K562 (cell line): Measurements from ENCODE around the gene DYNC2H1. TPM values are rescaled to one million over a fixed set of nuclear protein-coding genes. Genes with fewer than 3 reads are reported as not detected.

Experiments used
- BCOR ChIP-seq: fragments of 450-650 bp; IDR thresholded peaks from 2 replicates; pipeline ENCODE4 v1.6.1; 2016
- CBFB ChIP-seq: sonication (generic); formaldehyde crosslinking; IDR thresholded peaks from 2 replicates; pipeline ENCODE4 v1.4.0; 2020; ENCODE audit warnings: mild to moderate bottlenecking, missing genetic modification reagents
- FIP1L1 ChIP-seq: fragments of 200-400 bp; formaldehyde crosslinking; IDR thresholded peaks from 2 replicates; pipeline ENCODE4 v1.6.1; 2018; ENCODE audit warnings: mild to moderate bottlenecking, low read depth, low read length; ENCODE audit not compliant: poor library complexity, severe bottlenecking
- HNRNPK ChIP-seq: fragments of 200-400 bp; formaldehyde crosslinking; IDR thresholded peaks from one replicate; pipeline ENCODE4 v1.6.1; 2018; ENCODE audit warnings: mild to moderate bottlenecking, low read depth, low read length; ENCODE audit not compliant: poor library complexity, severe bottlenecking
- KHSRP ChIP-seq: fragments of 450-650 bp; IDR thresholded peaks from 2 replicates; pipeline ENCODE4 v1.6.1; 2017
- MCM3 ChIP-seq: fragments of 450-650 bp; IDR thresholded peaks from 2 replicates; pipeline ENCODE4 v1.6.1; 2016
- MCM7 ChIP-seq, 2 experiments: fragments of 450-650 bp; IDR thresholded peaks; 2 replicates each; pipeline ENCODE4 v1.6.1; 2016 to 2018
- OTX1 ChIP-seq: fragments of 450-650 bp; formaldehyde crosslinking; IDR thresholded peaks from 2 replicates; pipeline ENCODE4 v1.4.0; 2022; ENCODE audit warnings: mild to moderate bottlenecking
- PHB2 ChIP-seq: fragments of 450-650 bp; IDR thresholded peaks from 2 replicates; pipeline ENCODE4 v1.6.1; 2017; ENCODE audit warnings: low read depth
- POLR3G ChIP-seq: IDR thresholded peaks from 2 replicates; pipeline ENCODE4 v1.6.1; 2011; ENCODE audit not compliant: insufficient read length, insufficient replicate concordance; ENCODE audit errors: extremely low read depth
- RBM25 ChIP-seq: fragments of 200-400 bp; formaldehyde crosslinking; IDR thresholded peaks from 2 replicates; pipeline ENCODE4 v1.6.1; 2018; ENCODE audit warnings: low read length, low read depth, moderate library complexity; ENCODE audit not compliant: severe bottlenecking
- SETDB1 ChIP-seq: IDR thresholded peaks from one replicate; pipeline ENCODE4 v1.6.1; 2012; ENCODE audit warnings: low read length, control low read depth, inconsistent platforms
- SOX6 ChIP-seq: fragments of 450-650 bp; IDR thresholded peaks from 2 replicates; pipeline ENCODE4 v1.6.1; 2014; ENCODE audit warnings: mild to moderate bottlenecking
- TCFL5 ChIP-seq: fragments of 250-450 bp; sonication (Bioruptor Pico); conservative IDR thresholded peaks from 2 replicates; pipeline ENCODE4 v1.6.1; 2021; ENCODE audit warnings: mild to moderate bottlenecking, moderate library complexity, matching md5 sums
- TSC22D4 ChIP-seq: fragments of 450-650 bp; IDR thresholded peaks from 2 replicates; pipeline ENCODE4 v1.6.1; 2016; ENCODE audit warnings: missing genetic modification characterization, missing biosample characterization, control low read depth
- XRCC4 ChIP-seq: IDR thresholded peaks from one replicate; pipeline ENCODE4 v1.6.1; 2011; ENCODE audit not compliant: insufficient read depth, insufficient read length; ENCODE audit errors: extremely low read depth
- ZFP1 ChIP-seq: fragments of 450-650 bp; formaldehyde crosslinking; IDR thresholded peaks from 2 replicates; pipeline ENCODE4 v1.4.0; 2020; ENCODE audit warnings: mild to moderate bottlenecking, mixed read lengths
- ZNF165 ChIP-seq: fragments of 250-450 bp; sonication (Bioruptor Pico); IDR thresholded peaks from 2 replicates; pipeline ENCODE4 v1.4.0; 2020; ENCODE audit warnings: borderline replicate concordance
- ZNF253 ChIP-seq: fragments of 250-450 bp; sonication (Bioruptor Pico); conservative IDR thresholded peaks from 2 replicates; pipeline ENCODE4 v1.6.1; 2021; ENCODE audit warnings: mild to moderate bottlenecking
- ZSCAN29 ChIP-seq: fragments of 450-650 bp; IDR thresholded peaks from 2 replicates; pipeline ENCODE4 v1.6.1; 2017
- polyA plus RNA-seq, 8 experiments: library from polyadenylated mRNA; depleted of rRNA in 4 of 8; stranded (reverse) in 5 of 8; unstranded in 3 of 8; fragments of >200 nt; fragmentation: Nextera tagmentation in 2 of 8; fragmentation: Illumina TruSeq in 1 of 8; extraction: Ambion mirVana in 2 of 8; extraction: Trizol in 1 of 8; gene quantifications; 2 replicates each; pipeline versions ENCODE4 v1.2.1 to v1.2.3, GENCODE V29; 2011 to 2014; ENCODE audit warnings: inconsistent platforms in 1 of 8, missing spikeins in 1 of 8
- total RNA-seq, 7 experiments: library from RNA; depleted of rRNA in 6 of 7; stranded (reverse); fragments of >200 nt in 6 of 7; fragmentation: Illumina TruSeq in 2 of 7; extraction: Trizol in 2 of 7; gene quantifications; 2 replicates each; pipeline versions ENCODE4 v1.2.1 to v1.2.3, GENCODE V29; 2011 to 2021; ENCODE audit warnings: low replicate concordance in 1 of 7
- TF ChIP-seq, protein P1 (sequence below), 2 experiments: fragments of 450-650 bp in 1 of 2; sonication (generic) in 1 of 2; formaldehyde crosslinking in 1 of 2; IDR thresholded peaks in 1 of 2; conservative IDR thresholded peaks in 1 of 2; 2 replicates each; pipeline versions ENCODE4 v1.6.1 to v1.8.1; 2016 to 2023; ENCODE audit warnings: mild to moderate bottlenecking in 2 of 2, moderate library complexity in 2 of 2, inconsistent platforms in 1 of 2, missing genetic modification reagents in 1 of 2
- TF ChIP-seq, protein P2 (sequence below): sonication (generic); formaldehyde crosslinking; IDR thresholded peaks from 2 replicates; pipeline ENCODE4 v1.8.0; 2022; ENCODE audit warnings: missing genetic modification reagents, mild to moderate bottlenecking, borderline replicate concordance
- TF ChIP-seq, protein P3 (sequence below): fragments of 450-650 bp; IDR thresholded peaks from 2 replicates; pipeline ENCODE4 v1.6.1; 2018; ENCODE audit warnings: mild to moderate bottlenecking, low read depth; ENCODE audit not compliant: partially characterized antibody
- TF ChIP-seq, protein P4 (sequence below): fragments of 200-800 bp; sonication (Bioruptor generic); IDR thresholded peaks from 2 replicates; pipeline ENCODE4 v1.6.1; 2017; ENCODE audit warnings: missing genetic modification characterization, missing compliant biosample characterization

The DYNC2H1 gene
- total and polyA plus RNA-seq, 9 of the 15 experiments (the other 6 are each of a cell fraction or from before 2014, with no cell fraction given), result 0.08 to 0.64 (median 0.20) TPM

DNA sequence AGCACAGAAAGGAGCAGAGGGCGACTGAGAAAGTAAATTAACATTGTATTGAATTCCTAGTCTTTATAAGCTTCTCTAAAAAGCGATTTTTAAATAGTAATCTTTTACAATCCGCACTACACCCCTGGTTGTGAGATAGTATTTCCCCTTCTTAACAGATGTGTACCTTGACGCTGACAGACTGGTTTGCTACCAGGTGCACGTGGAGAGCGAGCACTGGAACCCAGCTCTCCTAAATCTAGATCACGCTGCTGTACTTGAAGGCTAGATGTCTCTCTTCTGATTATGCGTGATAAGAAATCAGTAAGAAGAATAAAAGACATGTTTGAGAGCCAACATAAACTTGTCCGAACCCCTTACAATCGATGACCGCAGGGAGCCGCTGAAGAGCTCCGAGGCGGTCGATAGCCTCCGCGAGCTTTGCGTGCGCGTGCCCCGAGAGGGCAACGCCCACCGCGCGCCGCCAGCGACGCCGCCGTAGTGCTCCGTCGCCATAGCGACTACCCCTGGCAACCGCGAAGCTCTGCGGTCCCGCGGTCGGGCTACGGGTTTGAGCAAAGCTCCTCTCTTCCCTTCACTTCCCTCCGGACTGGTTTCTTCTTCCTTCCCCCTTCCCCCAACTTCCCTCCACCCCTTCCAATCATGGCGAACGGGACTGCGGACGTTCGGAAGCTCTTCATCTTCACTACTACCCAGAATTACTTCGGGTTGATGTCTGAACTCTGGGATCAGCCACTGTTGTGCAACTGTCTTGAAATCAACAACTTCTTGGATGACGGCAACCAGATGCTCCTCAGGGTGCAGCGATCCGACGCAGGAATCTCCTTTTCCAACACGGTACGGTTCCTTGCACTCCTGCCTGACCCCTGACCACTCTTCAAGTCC is at the start of gene DYNC2H1 (continued):
- TF ChIP-seq TSC22D4 (tag) (no peak), HNRNPK (no peak), ZNF253 (CRISPR knock-in tag) (no peak), PHB2 (no peak), ZNF165 (CRISPR knock-in tag) (no peak), SETDB1 (no peak), ZFP1 (CRISPR knock-in tag) (no peak), FIP1L1 (no peak), SOX6 (0 out of 2 replicates have a peak, but pooled peaks have one; percentile 18), KHSRP (no peak), ZSCAN29 (no peak), CBFB (CRISPR knock-in tag) (peak; percentile 46; the same call in 1 of the 2 replicates), OTX1 (CRISPR knock-in tag) (no peak), POLR3G (no peak), BCOR (no peak), RBM25 (no peak), MCM3 (no peak), TCFL5 (CRISPR knock-in tag) (no peak), XRCC4 (no peak), MCM7 (IDR thresholded peaks at IDR 0.05) (no peak)
- TF ChIP-seq, protein P1, sequence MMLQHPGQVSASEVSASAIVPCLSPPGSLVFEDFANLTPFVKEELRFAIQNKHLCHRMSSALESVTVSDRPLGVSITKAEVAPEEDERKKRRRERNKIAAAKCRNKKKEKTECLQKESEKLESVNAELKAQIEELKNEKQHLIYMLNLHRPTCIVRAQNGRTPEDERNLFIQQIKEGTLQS (IDR thresholded peaks at IDR 0.05), result no peak
- TF ChIP-seq, protein P1 (CRISPR knock-in tag; conservative IDR thresholded peaks at IDR 0.05), result no peak
- TF ChIP-seq, protein P2, sequence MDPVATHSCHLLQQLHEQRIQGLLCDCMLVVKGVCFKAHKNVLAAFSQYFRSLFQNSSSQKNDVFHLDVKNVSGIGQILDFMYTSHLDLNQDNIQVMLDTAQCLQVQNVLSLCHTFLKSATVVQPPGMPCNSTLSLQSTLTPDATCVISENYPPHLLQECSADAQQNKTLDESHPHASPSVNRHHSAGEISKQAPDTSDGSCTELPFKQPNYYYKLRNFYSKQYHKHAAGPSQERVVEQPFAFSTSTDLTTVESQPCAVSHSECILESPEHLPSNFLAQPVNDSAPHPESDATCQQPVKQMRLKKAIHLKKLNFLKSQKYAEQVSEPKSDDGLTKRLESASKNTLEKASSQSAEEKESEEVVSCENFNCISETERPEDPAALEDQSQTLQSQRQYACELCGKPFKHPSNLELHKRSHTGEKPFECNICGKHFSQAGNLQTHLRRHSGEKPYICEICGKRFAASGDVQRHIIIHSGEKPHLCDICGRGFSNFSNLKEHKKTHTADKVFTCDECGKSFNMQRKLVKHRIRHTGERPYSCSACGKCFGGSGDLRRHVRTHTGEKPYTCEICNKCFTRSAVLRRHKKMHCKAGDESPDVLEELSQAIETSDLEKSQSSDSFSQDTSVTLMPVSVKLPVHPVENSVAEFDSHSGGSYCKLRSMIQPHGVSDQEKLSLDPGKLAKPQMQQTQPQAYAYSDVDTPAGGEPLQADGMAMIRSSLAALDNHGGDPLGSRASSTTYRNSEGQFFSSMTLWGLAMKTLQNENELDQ (CRISPR knock-in tag), result no peak
- TF ChIP-seq, protein P3, sequence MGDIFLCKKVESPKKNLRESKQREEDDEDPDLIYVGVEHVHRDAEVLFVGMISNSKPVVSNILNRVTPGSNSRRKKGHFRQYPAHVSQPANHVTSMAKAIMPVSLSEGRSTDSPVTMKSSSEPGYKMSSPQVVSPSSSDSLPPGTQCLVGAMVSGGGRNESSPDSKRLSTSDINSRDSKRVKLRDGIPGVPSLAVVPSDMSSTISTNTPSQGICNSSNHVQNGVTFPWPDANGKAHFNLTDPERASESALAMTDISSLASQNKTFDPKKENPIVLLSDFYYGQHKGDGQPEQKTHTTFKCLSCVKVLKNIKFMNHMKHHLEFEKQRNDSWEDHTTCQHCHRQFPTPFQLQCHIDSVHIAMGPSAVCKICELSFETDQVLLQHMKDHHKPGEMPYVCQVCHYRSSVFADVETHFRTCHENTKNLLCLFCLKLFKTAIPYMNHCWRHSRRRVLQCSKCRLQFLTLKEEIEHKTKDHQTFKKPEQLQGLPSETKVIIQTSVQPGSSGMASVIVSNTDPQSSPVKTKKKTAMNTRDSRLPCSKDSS, result no peak
- TF ChIP-seq, protein P4, sequence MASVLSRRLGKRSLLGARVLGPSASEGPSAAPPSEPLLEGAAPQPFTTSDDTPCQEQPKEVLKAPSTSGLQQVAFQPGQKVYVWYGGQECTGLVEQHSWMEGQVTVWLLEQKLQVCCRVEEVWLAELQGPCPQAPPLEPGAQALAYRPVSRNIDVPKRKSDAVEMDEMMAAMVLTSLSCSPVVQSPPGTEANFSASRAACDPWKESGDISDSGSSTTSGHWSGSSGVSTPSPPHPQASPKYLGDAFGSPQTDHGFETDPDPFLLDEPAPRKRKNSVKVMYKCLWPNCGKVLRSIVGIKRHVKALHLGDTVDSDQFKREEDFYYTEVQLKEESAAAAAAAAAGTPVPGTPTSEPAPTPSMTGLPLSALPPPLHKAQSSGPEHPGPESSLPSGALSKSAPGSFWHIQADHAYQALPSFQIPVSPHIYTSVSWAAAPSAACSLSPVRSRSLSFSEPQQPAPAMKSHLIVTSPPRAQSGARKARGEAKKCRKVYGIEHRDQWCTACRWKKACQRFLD, result peak; percentile 41; the same call in 1 of the 2 replicates
